NCI-H774 (cell line): ENCODE data around the gene PDPR.
A peak's percentile ranks its signal among the peaks of the same experiment; 100 is the strongest.
"Not testable (repeated sequence)": the region's sequence is repeated elsewhere in the genome, so short reads cannot be mapped to it uniquely, and the experiment has no call there.

ENCODE experiments used
- DNase-seq: peaks from one replicate; lab custom pipeline; 2025; lab: John Stamatoyannopoulos, UW

Gene PDPR

DNA sequence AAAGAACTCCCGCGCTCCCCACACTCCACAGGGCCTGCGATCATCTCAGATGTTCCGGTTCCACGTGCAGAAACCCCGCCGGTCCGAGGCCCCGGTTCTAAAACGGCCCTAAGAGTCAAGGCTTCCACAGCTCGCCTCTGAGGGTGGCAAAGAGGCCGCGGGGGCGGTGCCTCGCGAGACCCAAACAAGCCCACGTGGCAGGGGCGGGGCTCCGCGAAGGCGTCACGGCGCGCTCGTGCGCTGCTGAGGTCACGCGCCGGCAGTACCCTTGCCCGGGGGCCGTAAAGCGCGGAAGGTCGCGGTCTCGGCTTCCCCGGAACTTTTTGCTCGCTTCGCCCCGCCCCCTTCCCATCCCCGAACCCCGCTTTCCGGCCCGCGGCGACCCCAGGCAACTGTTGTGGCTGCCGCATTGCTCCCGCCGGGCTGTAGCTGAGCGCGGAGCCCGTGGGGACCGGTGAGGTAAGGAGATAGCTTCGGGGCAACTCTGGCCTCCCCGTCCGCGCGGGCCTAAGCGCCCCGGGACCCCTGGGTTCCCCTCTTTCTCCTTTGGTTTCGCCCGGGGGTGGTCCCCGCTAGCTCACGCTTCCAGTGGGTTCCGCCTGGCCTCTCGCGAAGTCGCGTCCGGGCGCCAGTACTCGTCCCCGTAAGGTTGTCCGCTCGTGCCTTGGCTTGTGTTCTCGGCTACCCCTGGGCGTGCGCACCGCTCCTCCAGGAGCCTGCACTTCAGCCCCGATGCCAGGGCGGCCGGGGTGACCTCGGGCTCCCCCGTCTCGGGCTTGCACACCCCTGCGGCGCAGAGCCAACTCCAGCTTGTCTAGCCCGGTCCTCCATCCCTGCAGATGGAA lies at the start of gene PDPR:
PDPR (plus strand) TSS at position 351 of the 845 bp plus-strand sequence. CDS start 6,161 bp downstream, outside the sequence.
- DNase-seq, result peak; percentile 48

DNA sequence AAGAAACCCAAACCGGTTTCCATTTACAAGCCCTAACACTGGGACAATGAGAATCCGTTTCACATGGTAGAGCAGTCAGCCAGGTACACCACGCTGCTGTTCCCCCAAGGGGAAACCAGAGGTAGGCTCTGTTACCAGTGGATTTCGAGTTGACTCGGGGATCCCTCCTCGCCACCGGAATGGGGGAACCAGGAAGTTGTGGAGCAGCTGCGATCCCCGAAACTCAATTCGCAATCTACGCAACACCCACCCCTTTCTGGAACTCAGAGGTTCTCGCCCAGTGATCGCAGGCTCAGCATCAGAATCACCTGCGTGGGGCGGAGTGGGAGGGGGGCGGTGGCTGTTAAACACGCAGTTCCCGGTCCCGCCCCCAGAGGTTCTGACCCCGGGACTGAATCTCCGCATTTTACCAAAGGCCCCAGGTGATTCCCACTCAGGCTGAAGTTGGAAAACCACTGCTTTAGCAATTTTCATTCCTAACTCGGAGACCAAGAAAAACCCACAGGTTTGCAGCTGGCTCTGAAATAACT lies 49.2 kb upstream of the PDPR start:
- DNase-seq, result not testable (repeated sequence)

DNA sequence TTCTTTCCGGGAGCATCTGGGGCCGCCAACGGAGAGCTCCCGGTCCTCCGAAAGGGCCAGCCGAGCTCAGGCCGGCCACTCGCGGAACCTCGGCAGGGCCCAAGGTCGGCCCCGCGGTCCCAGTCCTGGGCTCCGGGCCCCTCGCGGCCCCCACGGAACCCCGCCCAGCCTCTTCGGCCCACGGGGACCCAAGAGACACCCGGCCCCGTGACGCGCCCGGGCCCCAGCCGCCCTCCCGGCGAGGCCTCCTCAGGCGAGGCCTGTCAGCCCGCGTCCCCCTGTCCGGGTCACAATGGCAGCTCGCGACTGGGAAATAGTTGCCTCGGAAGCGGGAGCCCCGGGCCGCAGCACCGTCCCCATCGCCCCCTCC lies 48.8 kb upstream of the PDPR start:
- DNase-seq, result not testable (repeated sequence)

DNA sequence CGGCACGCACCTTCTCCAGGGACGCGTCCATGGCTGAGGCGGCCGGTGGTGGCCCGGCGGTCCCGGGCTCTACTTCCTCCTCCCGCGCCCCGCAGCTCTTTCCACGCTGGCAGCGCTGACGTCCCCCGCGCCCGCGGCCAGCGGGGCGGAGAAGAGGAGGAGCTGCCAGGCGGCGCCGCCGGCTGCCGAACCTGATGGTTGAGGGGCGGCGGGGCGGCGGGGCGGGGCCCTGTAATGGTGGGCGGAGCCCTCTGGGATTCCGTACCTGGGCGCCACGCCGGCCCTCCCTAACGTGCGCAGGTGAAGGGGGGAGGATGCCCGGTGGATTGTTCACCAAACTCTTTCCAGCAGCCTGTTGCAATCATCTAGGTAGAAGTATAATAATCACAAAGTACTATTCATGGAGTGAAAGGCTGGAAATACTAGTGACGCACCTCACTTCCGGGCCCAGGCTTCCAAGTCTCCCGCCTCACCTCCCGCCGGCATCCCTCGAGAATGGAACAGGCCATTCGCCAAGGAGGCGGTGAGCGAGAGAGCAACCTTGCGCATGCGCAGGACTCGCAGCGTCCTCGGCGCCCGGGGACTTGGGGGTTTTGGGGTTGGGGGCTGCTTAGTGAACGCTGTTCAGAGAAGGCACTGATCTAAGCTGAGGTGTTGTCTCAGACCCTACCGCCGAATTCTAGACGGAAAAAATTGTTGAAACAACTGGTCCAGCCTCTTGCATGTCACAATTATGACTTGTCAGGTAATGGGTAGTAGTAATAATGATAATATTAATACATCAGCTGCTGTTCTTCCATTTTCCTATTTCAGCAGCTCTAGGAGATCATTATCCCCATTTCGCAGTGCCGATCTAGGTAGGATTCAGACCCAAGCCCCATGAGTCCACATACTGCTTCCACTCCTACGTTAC lies 48.1 kb upstream of the PDPR start:
- DNase-seq, result peak; percentile 73

DNA sequence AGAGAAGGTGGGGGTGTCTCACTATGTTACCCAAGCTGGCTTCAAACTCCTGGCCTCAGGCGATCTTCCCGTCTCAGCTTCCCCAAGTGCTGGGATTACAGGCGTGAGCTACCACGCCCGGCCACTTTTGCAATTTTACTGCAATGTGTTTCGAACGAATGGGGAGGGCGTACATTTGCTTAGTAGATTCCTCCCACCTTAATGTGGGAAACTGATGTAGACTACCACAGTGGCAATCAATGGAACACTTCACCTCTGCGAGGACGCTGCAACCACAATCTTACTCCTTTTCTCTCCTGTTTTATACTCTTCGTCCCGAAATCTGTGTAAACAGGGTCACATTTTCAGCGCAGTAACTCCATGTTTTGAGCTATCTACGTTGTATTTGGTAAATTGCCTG lies 47.4 kb upstream of the PDPR start:
- not testable (repeated sequence) for DNase-seq

DNA sequence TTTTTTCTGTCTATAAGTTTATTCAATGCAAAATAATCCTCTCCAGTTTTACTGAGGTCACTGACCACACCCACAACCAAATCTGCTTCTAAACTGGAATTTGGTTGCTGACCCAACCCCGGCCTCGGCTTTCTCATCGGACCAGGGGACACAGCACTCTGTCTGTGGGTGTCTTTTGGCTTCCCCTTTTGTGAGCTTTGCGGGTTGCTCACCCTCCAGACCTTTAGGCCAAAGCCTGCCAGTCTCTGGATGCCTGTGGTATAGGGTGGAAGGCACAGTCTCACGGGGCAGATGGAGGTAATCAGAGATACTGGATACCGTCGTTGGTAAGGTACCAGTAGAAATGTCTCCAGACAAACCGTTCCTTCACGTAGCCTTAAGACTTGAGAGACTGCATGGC lies 35.1 kb upstream of the PDPR start:
- not testable (repeated sequence) for DNase-seq

DNA sequence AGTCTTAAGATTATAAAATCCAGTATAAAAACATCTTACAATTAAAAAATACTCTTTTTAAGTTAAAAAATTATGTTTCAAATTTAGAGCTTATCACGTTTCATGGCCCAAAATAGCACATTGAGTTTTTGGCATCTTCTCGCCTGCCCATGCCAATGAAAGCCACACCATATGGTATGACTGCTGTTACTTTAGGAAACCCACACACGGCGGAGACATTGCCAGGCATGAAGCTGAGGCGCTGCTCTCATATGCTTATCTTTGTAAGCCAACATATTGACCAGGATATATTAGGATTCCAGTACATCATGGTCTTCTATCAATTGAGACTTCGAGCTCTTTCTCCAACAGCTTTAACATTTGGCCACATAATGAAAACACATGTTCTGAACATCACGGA lies 32.9 kb upstream of the PDPR start:
- not testable (repeated sequence) for DNase-seq

DNA sequence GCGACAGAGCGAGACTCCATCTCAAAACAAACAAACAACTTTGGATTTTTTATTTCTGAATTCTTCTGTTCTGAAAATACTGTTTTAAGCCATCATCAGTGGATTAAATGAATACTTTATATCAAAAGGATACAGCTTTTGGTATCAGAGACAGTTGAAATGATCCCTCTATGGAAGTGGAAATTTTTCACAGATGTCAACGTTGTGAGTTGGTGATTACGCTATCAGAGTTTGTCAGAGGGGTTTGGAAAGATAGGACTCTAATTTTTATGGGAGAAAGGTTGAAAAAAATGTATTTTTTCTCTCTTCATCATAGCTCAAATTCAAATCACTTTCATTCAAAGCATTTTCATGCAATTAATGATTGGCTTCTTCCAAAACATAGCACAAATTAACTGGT lies 30.2 kb upstream of the PDPR start:
- not testable (repeated sequence) for DNase-seq

DNA sequence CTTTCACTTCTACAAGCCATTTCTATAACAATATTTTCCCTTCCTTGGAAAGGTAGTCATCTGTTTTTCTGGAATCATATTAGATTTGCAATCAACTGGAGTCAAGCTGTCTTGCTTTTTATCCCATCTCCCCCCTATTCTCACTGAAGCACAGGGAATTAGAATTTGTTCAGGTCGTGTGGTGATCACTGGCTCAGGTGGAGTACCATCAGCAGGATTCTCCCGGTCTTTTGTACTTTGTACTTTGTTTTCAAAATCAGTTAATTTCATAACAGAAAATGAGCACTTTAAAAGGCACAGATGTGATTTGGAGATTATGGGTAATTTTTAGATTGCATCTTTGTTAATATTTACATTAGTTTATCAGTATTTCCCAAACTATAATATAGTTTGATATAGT lies 26.0 kb upstream of the PDPR start:
- not testable (repeated sequence) for DNase-seq

DNA sequence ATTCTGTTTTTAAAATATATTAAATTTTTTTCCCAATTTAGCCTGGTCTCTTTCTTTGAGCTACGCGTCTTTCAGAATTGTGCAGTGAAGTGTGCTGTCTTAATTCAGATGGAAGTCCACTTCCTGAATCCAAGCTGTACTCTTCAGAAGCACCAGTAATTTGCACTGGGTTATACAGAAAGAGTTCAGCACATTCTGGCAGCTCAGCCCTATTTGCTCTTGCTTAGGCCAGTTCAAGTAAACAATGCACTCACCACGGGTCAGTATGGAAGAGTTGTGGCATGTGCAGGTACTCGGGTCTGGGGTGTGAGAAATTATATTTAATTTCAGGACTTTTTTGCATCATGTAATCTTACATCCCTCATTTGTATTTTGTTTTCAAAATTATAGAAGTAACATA lies 25.3 kb upstream of the PDPR start:
- DNase-seq, result not testable (repeated sequence)

DNA sequence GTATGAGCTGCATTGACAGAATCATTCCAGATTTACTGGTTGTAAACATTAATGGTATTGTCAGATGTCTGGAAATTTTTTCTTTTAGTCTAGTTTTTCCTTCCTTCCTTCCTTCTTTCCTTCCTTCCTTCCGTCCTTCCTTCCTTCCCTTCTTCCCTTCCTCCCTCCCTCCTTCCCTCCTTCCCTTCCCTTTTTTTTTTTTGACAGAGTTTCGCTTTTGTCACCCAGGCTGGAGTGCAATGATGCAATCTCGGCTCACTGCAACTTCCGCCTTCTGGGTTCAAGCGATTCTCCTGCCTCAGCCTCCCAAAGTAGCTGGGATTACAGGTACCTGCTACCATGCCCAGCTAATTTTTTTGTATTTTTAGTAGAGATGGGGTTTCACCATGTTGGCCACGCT lies 24.8 kb upstream of the PDPR start:
- DNase-seq, result not testable (repeated sequence)

DNA sequence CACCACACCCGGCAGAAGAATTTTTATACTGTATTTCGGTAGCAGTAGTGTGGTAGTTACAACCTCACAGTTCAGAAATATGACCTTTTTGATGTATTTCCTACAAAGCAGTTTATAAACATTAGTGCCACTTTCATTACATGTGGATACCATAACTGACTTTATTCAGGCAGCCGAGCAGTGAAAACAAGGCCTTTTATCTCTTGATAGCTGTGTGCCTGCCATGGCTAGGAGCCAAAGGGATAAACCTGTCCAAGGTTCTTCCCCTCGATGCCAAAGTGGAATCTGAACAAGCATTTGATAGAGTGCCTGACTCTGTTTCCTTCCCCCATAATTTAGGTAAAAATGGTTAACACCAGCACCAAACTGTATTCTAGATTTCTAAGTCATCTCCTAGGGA lies 23.0 kb upstream of the PDPR start:
- DNase-seq, result not testable (repeated sequence)

DNA sequence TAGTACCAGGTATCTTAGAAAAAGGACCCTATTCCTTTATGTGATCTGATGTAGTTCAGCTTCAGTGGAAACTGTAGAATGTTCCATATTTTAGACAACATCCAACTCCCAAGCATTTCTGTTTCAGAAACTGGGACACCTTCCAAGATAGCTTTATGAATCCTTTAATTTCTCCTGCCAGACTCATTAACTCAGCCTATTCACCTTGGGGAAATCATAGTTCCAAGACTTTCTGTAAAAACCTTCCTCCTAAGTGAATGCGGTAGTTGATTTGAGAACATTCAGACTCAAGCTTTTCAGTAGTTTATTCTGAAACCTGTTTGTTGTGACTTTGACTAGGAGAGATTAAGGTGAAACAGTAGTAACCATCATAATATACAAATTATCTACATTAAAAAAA lies 20.0 kb upstream of the PDPR start:
- not testable (repeated sequence) for DNase-seq

DNA sequence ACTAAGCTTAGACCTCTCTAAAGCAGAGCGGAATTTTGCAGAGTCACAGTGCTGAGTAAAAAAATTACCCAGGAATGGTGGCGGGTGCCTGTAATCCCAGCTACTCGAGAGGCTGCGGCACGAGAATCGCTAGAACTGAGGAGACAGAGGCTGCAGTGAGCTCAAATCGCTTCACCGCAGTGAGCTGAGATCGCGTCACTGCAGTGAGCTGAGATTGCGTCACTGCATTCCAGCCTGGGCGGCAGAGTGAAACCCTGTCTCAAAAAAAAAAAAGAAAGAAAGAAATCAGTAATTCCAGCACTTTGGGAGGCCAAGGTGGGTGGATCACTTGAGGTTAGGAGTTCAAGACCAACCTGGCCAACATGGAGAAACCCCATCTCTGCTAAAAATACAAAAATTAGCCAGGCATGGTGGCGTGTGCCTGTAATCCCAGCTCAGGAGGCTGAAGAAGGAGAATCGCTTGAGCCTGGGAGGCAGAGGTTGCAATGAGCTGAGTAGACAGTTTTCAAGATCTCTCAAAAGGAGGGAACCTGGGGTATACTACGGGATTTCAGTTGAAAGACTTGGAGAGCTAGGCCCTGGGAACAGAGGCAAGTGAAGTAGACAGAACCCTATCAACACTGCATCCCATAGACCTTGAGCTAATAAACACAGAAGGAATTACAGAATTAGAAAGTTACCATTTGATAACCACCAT lies 4.4 kb upstream of the PDPR start:
- not testable (repeated sequence) for DNase-seq

DNA sequence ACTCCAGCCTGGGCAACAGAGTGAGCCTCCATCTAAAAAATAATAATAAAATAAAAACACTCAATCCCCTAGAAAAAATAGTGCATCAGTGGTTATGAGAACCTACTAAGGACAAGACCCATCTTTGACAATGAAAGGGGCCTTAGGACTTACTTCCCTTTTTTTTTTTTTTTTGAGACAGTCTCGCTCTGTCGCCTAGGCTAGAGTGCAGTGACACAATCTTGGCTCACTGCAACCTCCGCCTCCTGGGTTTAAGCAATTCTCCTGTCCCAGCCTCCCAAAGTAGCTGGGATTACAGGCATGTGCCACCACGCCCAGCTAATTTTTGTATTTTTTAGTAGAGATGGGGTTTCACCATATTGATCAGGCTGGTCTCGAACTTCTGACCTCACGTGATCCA lies 2.0 kb upstream of the PDPR start:
- not testable (repeated sequence) for DNase-seq

DNA sequence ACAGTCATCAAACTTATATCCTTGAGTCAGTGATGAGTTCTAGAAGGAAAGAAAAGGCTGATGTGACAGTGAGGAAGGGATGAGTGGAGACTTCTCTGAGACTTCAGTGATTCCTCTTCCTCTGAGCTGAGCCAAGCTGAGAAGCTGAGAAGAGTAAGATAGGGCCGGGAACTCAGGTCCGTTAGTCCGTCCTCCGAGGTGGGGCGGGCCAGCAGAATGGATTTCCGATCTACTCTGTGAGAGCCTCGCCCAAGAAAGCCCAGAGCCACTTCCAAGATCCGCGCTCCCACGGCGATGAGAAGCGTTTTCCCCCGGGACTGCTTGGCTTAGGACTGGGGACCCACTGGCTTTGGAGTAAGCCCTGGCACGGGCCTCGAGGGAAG lies 542 bp upstream of the PDPR start:
- DNase-seq, result not testable (repeated sequence)

DNA sequence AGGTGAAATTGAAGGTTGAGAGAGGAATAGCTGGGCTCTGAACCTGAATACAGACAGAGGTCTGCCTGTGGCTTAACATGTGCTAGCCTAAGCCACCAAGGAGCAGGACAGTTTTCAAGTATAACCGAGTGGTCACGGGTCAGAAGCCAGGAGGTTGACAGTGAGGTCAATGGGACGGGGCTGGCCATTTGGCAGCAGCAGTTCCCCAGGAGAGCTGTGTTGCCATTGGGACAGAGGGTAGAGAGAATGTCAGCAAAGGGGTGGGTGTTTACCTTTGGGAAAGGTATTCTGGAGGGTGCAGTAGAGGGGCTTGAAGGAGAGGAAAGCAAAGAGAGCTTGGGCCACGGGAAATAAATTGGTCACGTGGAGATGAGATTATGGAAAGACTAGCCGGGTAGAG lies 4.2 kb downstream of the PDPR start:
- not testable (repeated sequence) for DNase-seq

DNA sequence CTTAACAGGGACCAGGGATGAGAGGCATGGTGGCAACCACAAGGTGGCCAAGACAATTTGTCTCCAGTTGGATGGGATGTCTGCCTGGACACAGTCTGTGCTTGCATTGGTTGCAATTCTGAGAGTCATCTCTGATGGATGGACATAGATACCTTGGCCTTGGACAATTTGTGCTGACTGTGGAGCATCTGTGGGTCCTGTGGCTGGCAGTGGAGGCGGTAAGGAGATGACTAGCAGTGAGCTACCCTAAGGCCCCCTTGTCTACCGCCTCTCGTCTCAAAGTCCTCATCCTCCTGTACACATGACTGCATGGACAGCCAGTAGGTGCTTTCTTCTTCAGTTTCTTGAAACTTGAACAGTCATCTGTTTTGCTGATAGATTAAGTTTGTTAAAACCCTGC lies 4.6 kb downstream of the PDPR start:
- not testable (repeated sequence) for DNase-seq

DNA sequence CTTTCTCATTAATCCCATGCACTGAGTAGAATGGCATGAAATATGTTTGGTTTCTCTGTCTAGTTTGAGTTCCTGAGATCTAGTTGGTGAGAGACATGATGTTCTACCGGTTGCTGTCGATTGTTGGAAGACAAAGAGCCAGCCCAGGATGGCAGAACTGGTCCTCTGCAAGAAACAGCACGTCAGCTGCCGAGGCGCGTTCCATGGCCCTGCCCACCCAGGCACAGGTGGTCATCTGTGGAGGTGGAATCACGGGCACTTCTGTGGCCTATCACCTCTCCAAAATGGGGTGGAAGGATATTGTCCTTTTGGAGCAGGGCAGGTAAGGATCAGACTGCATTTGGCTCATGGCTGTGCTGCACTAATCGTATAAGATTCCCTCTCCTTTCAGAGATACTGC lies 6.3 kb downstream of the PDPR start:
- not testable (repeated sequence) for DNase-seq

DNA sequence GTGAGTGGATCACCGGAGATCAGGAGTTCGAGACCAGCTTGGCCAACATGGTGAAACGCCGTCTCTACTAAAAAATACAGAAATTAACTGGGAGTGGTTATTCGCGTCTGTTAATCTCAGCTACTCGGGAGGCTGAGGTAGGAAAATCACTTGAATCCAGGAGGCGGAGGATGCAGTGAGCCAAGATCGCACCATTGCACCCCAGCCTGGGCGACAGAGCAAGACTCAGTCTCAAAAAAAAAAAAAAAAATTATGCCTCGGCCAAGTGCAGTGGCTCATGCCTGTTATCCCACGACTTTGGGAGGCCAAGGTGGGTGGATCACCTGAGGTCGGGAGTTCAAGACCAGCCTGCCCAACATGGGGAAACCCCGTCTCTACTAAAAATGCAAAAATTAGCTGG lies 9.7 kb downstream of the PDPR start:
- DNase-seq, result not testable (repeated sequence)

DNA sequence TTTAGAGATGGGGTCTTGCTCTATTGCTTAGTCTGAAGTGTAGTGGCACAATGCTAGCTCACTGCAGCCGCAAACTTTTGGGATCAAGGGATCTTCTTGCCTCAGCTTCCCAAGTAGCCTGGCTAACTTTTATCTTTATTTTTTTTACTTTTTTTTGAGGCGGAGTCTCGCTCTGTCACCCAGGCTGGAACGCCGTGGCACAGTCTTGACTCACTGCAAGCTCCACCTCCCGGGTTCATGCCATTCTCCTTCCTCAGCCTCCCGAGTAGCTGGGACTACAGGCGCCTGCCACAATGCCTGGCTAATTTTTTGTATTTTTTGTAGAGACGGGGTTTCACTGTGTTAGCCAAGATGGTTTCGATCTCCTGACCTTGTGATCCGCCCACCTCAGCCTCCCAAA lies 12.1 kb downstream of the PDPR start:
- DNase-seq, result not testable (repeated sequence)

DNA sequence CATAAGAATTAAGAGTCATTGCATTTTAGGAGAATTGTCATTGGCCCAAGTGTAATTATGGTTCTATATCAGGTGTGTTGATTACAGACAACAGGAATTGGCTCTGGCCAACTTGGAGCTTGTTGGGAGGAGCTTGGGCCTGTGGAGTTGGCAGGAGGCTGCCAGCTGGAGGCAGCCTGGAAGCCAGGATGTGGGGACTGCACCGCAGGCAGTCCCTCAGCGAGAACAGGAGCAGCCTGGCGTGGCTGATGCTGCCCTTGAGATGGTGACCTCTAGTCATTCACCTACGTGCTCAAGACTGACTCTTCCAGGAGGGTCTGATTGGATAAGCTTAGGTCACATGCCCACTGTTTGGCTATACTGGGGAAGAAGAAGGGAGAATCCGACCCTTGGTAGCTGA lies 13.6 kb downstream of the PDPR start:
- DNase-seq, result not testable (repeated sequence)
